Spleen (tissue), 11 donors: ENCODE data around the gene MAOB. TPM values are rescaled to one million over a fixed set of nuclear protein-coding genes. Genes with fewer than 3 reads are reported as not detected.

Source experiments
- DNase-seq: peaks from one replicate; pipeline ENCODE4 v3.0.0-alpha.2; 2020
- H3K27ac ChIP-seq, 8 donors: fragments of 200-600 bp; sonication (generic) in 7 of 8; 1 replicate in 4 of 8; 2 replicates in 4 of 8; pipeline versions ENCODE4 v1.5.0 to v1.8.0; 2016 to 2021; ENCODE audit warnings: inconsistent platforms in 4 of 8, mild to moderate bottlenecking in 4 of 8, moderate library complexity in 1 of 8
- H3K27me3 ChIP-seq, 7 donors: fragments of 200-600 bp; sonication (generic) in 6 of 7; replicated peaks in 1 of 7; 1 replicate in 4 of 7; 2 replicates in 3 of 7; pipeline versions ENCODE4 v1.5.0 to v1.8.0; 2016 to 2021; ENCODE audit warnings: inconsistent platforms in 3 of 7, mild to moderate bottlenecking in 1 of 7
- H3K36me3 ChIP-seq, 6 donors: fragments of 200-600 bp; sonication (generic) in 5 of 6; 1 replicate in 4 of 6; 2 replicates in 2 of 6; pipeline versions ENCODE4 v1.5.0 to v1.8.0; 2016 to 2021; ENCODE audit warnings: inconsistent platforms in 2 of 6
- H3K4me1 ChIP-seq, 6 donors: fragments of 200-600 bp; sonication (generic) in 5 of 6; 1 replicate in 3 of 6; 2 replicates in 3 of 6; pipeline versions ENCODE4 v1.5.0 to v1.8.0; 2016 to 2021; ENCODE audit warnings: inconsistent platforms in 3 of 6
- H3K4me3 ChIP-seq, 8 donors: fragments of 200-600 bp; sonication (generic) in 7 of 8; 1 replicate in 4 of 8; 2 replicates in 4 of 8; pipeline versions ENCODE4 v1.5.0 to v1.8.0; 2016 to 2021; ENCODE audit warnings: inconsistent platforms in 4 of 8, mild to moderate bottlenecking in 4 of 8, moderate library complexity in 2 of 8
- H3K9me3 ChIP-seq, 8 donors: fragments of 200-600 bp; sonication (generic) in 7 of 8; 1 replicate in 4 of 8; 2 replicates in 4 of 8; pipeline versions ENCODE4 v1.5.0 to v1.8.0; 2016 to 2021; ENCODE audit warnings: inconsistent platforms in 4 of 8
- POLR2A ChIP-seq, 3 donors: fragments of 450-650 bp; IDR thresholded peaks; one replicate each; pipeline ENCODE4 v1.5.1; 2017; ENCODE audit warnings: antibody characterized with exemption in 3 of 3, mild to moderate bottlenecking in 1 of 3
- POLR2AphosphoS5 ChIP-seq, 3 donors: sonication (generic); formaldehyde crosslinking; IDR thresholded peaks; one replicate each; pipeline ENCODE4 v1.5.1; 2017; ENCODE audit warnings: antibody characterized with exemption in 3 of 3
- WGBS, 5 donors: extraction: QIAGEN DNeasy Blood & Tissue Kit in 3 of 5; methylation state at CpG; one replicate each; pipeline versions ENCODE4 v1.1.5 to v1.1.7; 2013 to 2018; 5-methylcytosine and 5-hydroxymethylcytosine counted together
- intact Hi-C: fragments of 100-400 bp; cut with DNase I; formaldehyde crosslinking; loops from one replicate; pipeline ENCODE4 v1.15.0; 2023; ENCODE audit warnings: low total_unique reads
- polyA plus RNA-seq, 3 donors: library from polyadenylated mRNA; stranded (reverse); fragments of 200-250 nt; gene quantifications; one replicate each; pipeline ENCODE4 v1.2.1, GENCODE V29; 2013
- total RNA-seq, 7 donors: library from RNA; depleted of rRNA in 3 of 7; stranded (reverse); fragments of >200 nt in 3 of 7; fragmentation: NEBNext Ultra II Directional in 4 of 7; extraction: Animal tissue kit (Norgen Biotek cat#: 25700) in 4 of 7; gene quantifications; one replicate each; pipeline versions ENCODE4 v1.1.0 to v1.2.1, GENCODE V29; 2016 to 2021
- TF ChIP-seq, protein P1 (sequence below), 11 experiments: fragments of 200-600 bp in 7 of 11; fragments of 450-650 bp in 4 of 11; sonication (generic) in 4 of 11; IDR thresholded peaks in 8 of 11; conservative IDR thresholded peaks in 3 of 11; 1 replicate in 7 of 11; 2 replicates in 4 of 11; pipeline versions ENCODE4 v1.4.0 to v1.8.0; 2016 to 2021; ENCODE audit warnings: antibody characterized with exemption in 11 of 11, inconsistent platforms in 4 of 11, mild to moderate bottlenecking in 1 of 11
- donor health status: healthy with polysubstance abuse.
- donor health status: DM: no; HTN: no; CAD: no; lungs with moderate emphysema.
- donor health status: DM: no; HTN: no; CAD: no.
- donor health status: Bipolar disorder and iron deficiency.
- donor health status: healthy.
- donor health status: DM: no; HTN: no; CAD: no.
- donor health status: DM: yes; HTN: yes; CAD: no.

The MAOB gene
- total and polyA plus RNA-seq, 10 donors = 0.60 to 8.7 (median 1.6) TPM

DNA sequence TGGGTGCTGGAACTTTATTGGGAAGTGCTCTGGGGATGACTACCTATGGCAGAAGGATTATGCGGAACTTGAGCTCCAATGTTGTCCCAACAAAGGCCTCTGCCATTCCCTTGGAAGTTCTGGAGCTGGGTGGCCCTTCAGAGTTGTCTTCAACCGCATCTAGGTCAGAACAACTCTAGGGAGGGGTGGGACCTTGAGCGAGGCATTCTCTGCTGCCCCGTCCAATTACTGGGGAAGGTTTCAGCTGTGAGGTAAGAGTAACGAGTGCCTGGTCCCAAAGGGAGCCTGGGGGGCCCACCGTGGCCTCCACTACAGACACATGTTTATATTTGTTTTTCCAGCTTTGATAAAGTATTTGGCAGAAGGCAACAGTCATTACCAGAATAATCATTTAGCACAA lies 146.7 kb downstream of the MAOB start:
- no peak overlapping the region for H3K27ac ChIP-seq
- TF ChIP-seq, protein P1, sequence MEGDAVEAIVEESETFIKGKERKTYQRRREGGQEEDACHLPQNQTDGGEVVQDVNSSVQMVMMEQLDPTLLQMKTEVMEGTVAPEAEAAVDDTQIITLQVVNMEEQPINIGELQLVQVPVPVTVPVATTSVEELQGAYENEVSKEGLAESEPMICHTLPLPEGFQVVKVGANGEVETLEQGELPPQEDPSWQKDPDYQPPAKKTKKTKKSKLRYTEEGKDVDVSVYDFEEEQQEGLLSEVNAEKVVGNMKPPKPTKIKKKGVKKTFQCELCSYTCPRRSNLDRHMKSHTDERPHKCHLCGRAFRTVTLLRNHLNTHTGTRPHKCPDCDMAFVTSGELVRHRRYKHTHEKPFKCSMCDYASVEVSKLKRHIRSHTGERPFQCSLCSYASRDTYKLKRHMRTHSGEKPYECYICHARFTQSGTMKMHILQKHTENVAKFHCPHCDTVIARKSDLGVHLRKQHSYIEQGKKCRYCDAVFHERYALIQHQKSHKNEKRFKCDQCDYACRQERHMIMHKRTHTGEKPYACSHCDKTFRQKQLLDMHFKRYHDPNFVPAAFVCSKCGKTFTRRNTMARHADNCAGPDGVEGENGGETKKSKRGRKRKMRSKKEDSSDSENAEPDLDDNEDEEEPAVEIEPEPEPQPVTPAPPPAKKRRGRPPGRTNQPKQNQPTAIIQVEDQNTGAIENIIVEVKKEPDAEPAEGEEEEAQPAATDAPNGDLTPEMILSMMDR (IDR thresholded peaks at IDR 0.05 in 8 of 11, conservative IDR thresholded peaks at IDR 0.05 in 3 of 11) = no peak
- TF ChIP-seq POLR2AphosphoS5 (IDR thresholded peaks at IDR 0.05) (no peak), POLR2A (IDR thresholded peaks at IDR 0.05) (no peak)
- no peak for DNase-seq
- no peak overlapping the region for H3K4me3 ChIP-seq
- H3K4me1 ChIP-seq = no peaks in the 10 kb centered on the region
- WGBS, 5 donors = 67 to 86% (median 74%) methylated on average over 6 of the region's 6 CpGs
- H3K27me3 ChIP-seq = peaks cover 0 to 3% (median 0%) of the 10 kb centered on the region in 7 donors
- H3K36me3 ChIP-seq = no peaks in the 10 kb centered on the region
- H3K9me3 ChIP-seq = no peaks in the 10 kb centered on the region
- intact Hi-C loops = no loop called here

DNA sequence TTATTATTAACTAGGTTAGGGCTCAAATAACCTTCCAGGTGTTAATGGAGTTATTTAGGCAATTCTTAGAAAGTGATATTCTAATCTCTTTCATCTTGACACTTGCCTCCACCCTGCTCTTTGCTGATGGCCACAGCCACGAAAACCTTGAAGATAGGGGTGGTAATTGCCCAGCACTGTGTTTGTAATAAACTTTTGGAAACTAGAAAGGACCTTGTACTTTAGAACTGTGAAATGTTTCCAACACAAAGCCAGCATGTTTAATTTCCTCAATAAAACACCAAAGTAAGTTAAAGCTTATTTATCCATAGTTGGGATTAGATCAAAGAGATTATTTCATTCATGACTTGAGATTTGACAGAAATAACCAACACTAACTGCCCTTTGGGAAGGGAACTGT lies 147.8 kb downstream of the MAOB start:
- intact Hi-C loops = no loop called here
- Histone ChIP-seq H3K27ac (no peak overlapping the region), H3K4me1 (no peaks in the 10 kb centered on the region), H3K9me3 (no peaks in the 10 kb centered on the region), H3K4me3 (no peak overlapping the region), H3K36me3 (no peaks in the 10 kb centered on the region), H3K27me3 (peaks cover 0 to 4% (median 0%) of the 10 kb centered on the region in 7 donors)
- TF ChIP-seq POLR2AphosphoS5 (IDR thresholded peaks at IDR 0.05) (no peak), POLR2A (IDR thresholded peaks at IDR 0.05) (no peak)
- TF ChIP-seq, protein P1 (IDR thresholded peaks at IDR 0.05 in 8 of 11, conservative IDR thresholded peaks at IDR 0.05 in 3 of 11) = no peak
- WGBS, 5 donors = 50 to 67% (median 53%) methylated on average over 1 of the region's 1 CpG
- DNase-seq = no peak

DNA sequence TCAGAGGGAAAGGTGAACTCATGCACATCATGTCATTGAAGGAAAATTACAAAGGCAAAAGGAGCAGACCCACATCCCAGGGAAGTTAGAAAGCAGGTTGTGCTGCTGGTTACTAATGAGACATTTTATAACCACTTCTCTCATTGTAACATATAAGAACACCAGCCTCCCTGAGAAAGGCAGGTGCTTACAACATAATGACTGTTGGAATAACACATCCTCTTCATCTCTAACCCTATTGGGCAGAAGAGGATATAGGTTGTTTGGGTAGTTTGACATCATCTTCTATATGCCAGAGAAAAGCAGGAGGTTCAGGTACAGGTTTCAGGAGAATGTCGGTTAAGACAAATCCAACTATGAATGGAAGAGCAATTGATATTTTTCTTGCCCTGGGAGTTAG lies 148.6 kb downstream of the MAOB start:
- TF ChIP-seq, protein P1 (IDR thresholded peaks at IDR 0.05 in 8 of 11, conservative IDR thresholded peaks at IDR 0.05 in 3 of 11) = no peak
- TF ChIP-seq POLR2A (IDR thresholded peaks at IDR 0.05) = no peak
- no peak for TF ChIP-seq POLR2AphosphoS5 (IDR thresholded peaks at IDR 0.05)
- Histone ChIP-seq H3K4me3 (no peak overlapping the region), H3K27me3 (peaks cover 0 to 4% (median 0%) of the 10 kb centered on the region in 7 donors), H3K27ac (no peak overlapping the region), H3K4me1 (no peaks in the 10 kb centered on the region), H3K9me3 (no peaks in the 10 kb centered on the region), H3K36me3 (no peaks in the 10 kb centered on the region)
- DNase-seq = no peak
- WGBS, 5 donors = 89 to 95% (median 94%) methylated on average over 1 of the region's 1 CpG
- intact Hi-C loops = no loop called here

DNA sequence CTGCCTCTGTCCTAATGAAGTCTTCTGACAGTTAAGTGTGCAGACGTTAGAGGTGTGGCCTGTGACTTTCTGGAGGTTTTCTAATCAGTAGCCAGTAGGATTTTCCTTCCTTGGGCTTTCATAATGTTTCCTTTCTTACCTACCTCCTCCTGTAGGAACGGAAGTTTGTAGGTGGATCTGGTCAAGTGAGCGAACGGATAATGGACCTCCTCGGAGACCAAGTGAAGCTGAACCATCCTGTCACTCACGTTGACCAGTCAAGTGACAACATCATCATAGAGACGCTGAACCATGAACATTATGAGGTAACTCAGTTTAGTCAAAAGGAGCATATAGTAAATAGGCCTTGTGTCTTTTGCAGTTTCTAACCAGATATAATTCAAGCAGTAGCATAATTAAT lies 151.2 kb downstream of the MAOB start:
- Histone ChIP-seq H3K36me3 (no peaks in the 10 kb centered on the region), H3K4me1 (peaks cover 0 to 5% (median 0%) of the 10 kb centered on the region in 6 donors), H3K9me3 (no peaks in the 10 kb centered on the region), H3K4me3 (no peak overlapping the region), H3K27me3 (peaks cover 0 to 8% (median 0%) of the 10 kb centered on the region in 7 donors), H3K27ac (no peak overlapping the region)
- whole genome bisulfite sequencing, 5 donors = 80 to 92% (median 84%) methylated on average over 7 of the region's 7 CpGs
- TF ChIP-seq, protein P1 (IDR thresholded peaks at IDR 0.05 in 8 of 11, conservative IDR thresholded peaks at IDR 0.05 in 3 of 11) = no peak
- TF ChIP-seq POLR2A (IDR thresholded peaks at IDR 0.05) = no peak
- TF ChIP-seq POLR2AphosphoS5 (IDR thresholded peaks at IDR 0.05) = no peak
- no peak for DNase-seq
- intact Hi-C loops = no loop called here
